ENCODE measurements around the gene CYP46A1.

- TF ChIP-seq CTCF (IDR thresholded peaks at IDR 0.05) (no peak), POLR2A (IDR thresholded peaks at IDR 0.05) (no peak)
These were observed 27.9 kb upstream of the CYP46A1 start for GRCh38 chr14:99656171-99656570.

All from uterus (tissue), 2 donors.